Activated gamma-delta T cell (primary cell): ENCODE data around the gene HEG1.

Source experiments
- DNase-seq: peaks from one replicate; lab custom pipeline; 2025; lab: John Stamatoyannopoulos, UW

HEG1 gene

GRCh38 chr3:125069452-125069851, 13.7 kb upstream of the HEG1 start:
- DNase-seq: no peak

- no peak for DNase-seq
These were observed 12.5 kb upstream of the HEG1 start for GRCh38 chr3:125068265-125068664.

GRCh38 chr3:125067225-125067624, 11.4 kb upstream of the HEG1 start:
- no peak for DNase-seq

- DNase-seq: no peak
These were observed 7.3 kb upstream of the HEG1 start for GRCh38 chr3:125062904-125063618.

GRCh38 chr3:125061646-125062045, 5.8 kb upstream of the HEG1 start:
- no peak for DNase-seq

- DNase-seq: no peak
These were observed 5.4 kb upstream of the HEG1 start for GRCh38 chr3:125061170-125061569.

GRCh38 chr3:125059488-125060245, 3.9 kb upstream of the HEG1 start:
- DNase-seq: no peak

GRCh38 chr3:125058959-125059358, 3.2 kb upstream of the HEG1 start:
- no peak for DNase-seq

- no peak for DNase-seq
These were observed 2.7 kb upstream of the HEG1 start for GRCh38 chr3:125058529-125058928.

GRCh38 chr3:125057186-125057850, 1.5 kb upstream of the HEG1 start:
- DNase-seq: no peak

- peak; percentile 24 for DNase-seq
These were observed 375 bp downstream of the HEG1 start for GRCh38 chr3:125055331-125055912.

GRCh38 chr3:125054449-125055329, 1.1 kb downstream of the HEG1 start:
- no peak for DNase-seq

GRCh38 chr3:125054062-125054448, 1.7 kb downstream of the HEG1 start:
- no peak for DNase-seq

GRCh38 chr3:125053304-125053699, 2.5 kb downstream of the HEG1 start:
- no peak for DNase-seq

- DNase-seq: no peak
These were observed 3.0 kb downstream of the HEG1 start for GRCh38 chr3:125052624-125053303.

GRCh38 chr3:125051715-125052581, 3.8 kb downstream of the HEG1 start:
- peak; percentile 12 for DNase-seq

GRCh38 chr3:125051205-125051604, 4.6 kb downstream of the HEG1 start:
- no peak for DNase-seq

- no peak for DNase-seq
These were observed 5.2 kb downstream of the HEG1 start for GRCh38 chr3:125050488-125051090.

GRCh38 chr3:125048282-125048681, 7.5 kb downstream of the HEG1 start:
- DNase-seq: no peak

- DNase-seq: no peak
These were observed 9.8 kb downstream of the HEG1 start for GRCh38 chr3:125045965-125046364.
